ENCODE data around the gene SLC12A5. TPM values are rescaled to one million over a fixed set of nuclear protein-coding genes. Genes with fewer than 3 reads are reported as not detected.
"Not testable (repeated sequence)": the region's sequence is repeated elsewhere in the genome, so short reads cannot be mapped to it uniquely, and the experiment has no call there.

The SLC12A5 gene
- total RNA-seq, result 8.5 and 8.8 TPM in 2 replicates
- long read RNA-seq, partial matches to known transcripts, result 0 of 1 reads
- long read RNA-seq, other reads (novel, unspliced or antisense), result 1 of 1 reads

DNA sequence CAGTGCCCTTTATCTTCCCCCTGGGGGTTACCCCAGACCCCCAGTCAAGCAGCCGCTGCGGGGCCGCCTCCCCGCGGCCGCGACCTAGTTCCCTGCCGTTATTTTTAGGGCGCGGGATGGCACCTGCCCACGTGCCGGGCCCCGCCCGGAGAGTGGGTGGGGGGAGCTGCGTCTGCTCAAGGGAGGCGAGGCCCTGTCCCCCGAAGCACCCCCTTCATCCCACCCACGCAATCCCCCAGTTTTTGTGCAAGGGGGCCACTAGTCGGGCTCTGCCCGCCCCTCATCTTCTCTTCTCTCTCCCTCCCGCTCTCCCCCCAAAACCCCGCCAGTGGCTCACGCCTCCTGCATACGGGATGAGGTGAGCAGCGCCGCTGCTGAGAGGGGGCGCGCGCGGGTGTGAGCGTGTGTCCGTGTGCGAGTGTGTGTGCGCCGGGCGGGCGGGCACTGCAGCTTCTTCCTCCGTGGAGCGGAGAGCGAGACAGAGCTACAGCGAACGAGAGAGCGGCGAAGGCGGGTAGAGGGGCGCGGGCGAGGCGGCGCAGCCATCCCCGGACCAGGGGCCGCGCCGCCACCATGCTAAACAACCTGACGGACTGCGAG lies at the start of gene SLC12A5:
TSS of gene SLC12A5 (plus strand) at position 444 of the 600 bp plus-strand sequence. CDS start at position 574, 130 bp downstream.
- no peaks in the 10 kb centered on the region for H3K36me3 Mint-ChIP-seq (ENCODE audit: insufficient read depth)
- H3K9me3 Mint-ChIP-seq (ENCODE audit: low read depth), result no peaks in the 10 kb centered on the region
- H3K4me1 Mint-ChIP-seq (ENCODE audit: low read depth), result no peaks in the 10 kb centered on the region
- H3K27me3 Mint-ChIP-seq, result peaks cover 78% of the 10 kb centered on the region
- no peak for DNase-seq (ENCODE audit: low spot score, unreplicated experiment)
- H3K27ac Mint-ChIP-seq, result no peak within 1 kb of the TSS
- TF ChIP-seq, protein P1, sequence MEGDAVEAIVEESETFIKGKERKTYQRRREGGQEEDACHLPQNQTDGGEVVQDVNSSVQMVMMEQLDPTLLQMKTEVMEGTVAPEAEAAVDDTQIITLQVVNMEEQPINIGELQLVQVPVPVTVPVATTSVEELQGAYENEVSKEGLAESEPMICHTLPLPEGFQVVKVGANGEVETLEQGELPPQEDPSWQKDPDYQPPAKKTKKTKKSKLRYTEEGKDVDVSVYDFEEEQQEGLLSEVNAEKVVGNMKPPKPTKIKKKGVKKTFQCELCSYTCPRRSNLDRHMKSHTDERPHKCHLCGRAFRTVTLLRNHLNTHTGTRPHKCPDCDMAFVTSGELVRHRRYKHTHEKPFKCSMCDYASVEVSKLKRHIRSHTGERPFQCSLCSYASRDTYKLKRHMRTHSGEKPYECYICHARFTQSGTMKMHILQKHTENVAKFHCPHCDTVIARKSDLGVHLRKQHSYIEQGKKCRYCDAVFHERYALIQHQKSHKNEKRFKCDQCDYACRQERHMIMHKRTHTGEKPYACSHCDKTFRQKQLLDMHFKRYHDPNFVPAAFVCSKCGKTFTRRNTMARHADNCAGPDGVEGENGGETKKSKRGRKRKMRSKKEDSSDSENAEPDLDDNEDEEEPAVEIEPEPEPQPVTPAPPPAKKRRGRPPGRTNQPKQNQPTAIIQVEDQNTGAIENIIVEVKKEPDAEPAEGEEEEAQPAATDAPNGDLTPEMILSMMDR (IDR thresholded peaks at IDR 0.05; ENCODE audit: unreplicated experiment), result no peak
- peak within 1 kb of the TSS; percentile 31 for H3K4me3 Mint-ChIP-seq (ENCODE audit: low read depth)

DNA sequence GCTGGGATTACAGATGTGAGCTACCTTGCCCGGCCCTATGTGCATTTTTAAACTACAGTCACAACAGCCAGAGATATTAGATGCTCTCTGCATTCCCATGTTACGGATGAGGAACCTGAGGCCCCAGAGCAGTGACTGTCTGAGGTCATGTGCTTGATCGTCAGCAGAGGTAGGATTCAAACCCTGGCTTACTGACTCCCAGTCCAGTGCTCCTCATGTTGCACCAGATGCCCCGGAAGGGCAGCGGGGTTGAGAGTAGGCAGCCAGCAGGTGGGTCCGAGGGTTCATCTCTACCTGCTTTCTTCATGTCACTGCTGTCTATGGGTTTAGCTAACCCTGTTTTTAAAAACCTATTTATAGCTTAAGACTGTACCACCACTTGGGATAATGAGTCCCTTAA lies 47.8 kb upstream of the SLC12A5 start:
- Mint-ChIP-seq H3K9me3 (ENCODE audit: low read depth) (no peaks in the 10 kb centered on the region), H3K27me3 (no peaks in the 10 kb centered on the region), H3K36me3 (ENCODE audit: insufficient read depth) (no peaks in the 10 kb centered on the region), H3K27ac (no peak overlapping the region), H3K4me1 (ENCODE audit: low read depth) (no peaks in the 10 kb centered on the region), H3K4me3 (ENCODE audit: low read depth) (no peak overlapping the region)
- TF ChIP-seq, protein P1 (IDR thresholded peaks at IDR 0.05; ENCODE audit: unreplicated experiment), result no peak
- DNase-seq (ENCODE audit: low spot score, unreplicated experiment), result no peak

DNA sequence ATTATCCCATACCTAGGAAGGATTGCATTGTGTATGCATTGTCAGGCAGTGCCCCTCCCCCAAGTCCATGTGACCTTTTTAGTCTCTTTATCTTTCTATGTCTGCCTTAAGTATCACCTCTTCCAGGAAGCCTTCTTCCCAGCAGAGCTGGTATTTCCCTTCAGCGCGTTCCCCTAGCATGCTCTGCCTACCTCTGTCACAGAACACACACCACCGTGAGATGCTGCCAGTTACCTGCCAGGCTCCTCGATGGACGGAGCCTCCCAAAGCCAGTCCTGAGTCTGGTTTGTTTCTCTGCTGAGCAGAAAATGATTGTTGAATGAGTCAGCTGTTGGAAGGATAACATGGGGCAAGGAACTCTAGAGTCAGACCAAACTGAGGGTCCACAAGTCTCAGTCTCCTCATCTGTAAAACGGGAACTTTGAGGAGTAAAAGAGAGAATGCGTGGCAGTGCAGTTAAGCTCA lies 45.7 kb upstream of the SLC12A5 start:
- Mint-ChIP-seq H3K36me3 (ENCODE audit: insufficient read depth) (no peaks in the 10 kb centered on the region), H3K4me1 (ENCODE audit: low read depth) (no peaks in the 10 kb centered on the region), H3K9me3 (ENCODE audit: low read depth) (no peaks in the 10 kb centered on the region), H3K4me3 (ENCODE audit: low read depth) (no peak overlapping the region), H3K27ac (no peak overlapping the region), H3K27me3 (peaks cover 4% of the 10 kb centered on the region)
- no peak for DNase-seq (ENCODE audit: low spot score, unreplicated experiment)
- TF ChIP-seq, protein P1 (IDR thresholded peaks at IDR 0.05; ENCODE audit: unreplicated experiment), result no peak

DNA sequence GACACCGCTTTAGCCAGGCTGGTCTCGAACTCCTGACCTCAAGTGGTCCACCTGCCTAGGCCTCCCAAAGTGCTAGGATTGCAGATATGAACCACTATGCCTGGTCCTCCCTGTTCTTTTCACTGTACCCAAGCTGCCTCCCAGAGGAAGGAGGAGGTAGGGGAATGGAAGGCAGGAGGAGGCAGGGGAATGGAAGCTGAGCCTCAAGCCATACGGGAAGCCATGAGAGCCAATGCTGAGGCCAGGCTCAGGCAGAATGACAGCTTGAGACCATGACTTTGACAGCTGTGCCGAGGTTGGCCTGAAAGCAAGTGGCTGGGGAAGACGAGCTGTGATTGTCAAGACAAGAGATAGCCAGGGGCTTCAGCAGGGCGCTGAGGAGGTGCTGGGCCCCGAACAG lies 43.4 kb upstream of the SLC12A5 start:
- TF ChIP-seq, protein P1 (IDR thresholded peaks at IDR 0.05; ENCODE audit: unreplicated experiment), result no peak
- DNase-seq (ENCODE audit: low spot score, unreplicated experiment), result no peak
- Mint-ChIP-seq H3K9me3 (ENCODE audit: low read depth) (no peaks in the 10 kb centered on the region), H3K4me1 (ENCODE audit: low read depth) (no peaks in the 10 kb centered on the region), H3K27me3 (peaks cover 4% of the 10 kb centered on the region), H3K27ac (no peak overlapping the region), H3K36me3 (ENCODE audit: insufficient read depth) (no peaks in the 10 kb centered on the region), H3K4me3 (ENCODE audit: low read depth) (no peak overlapping the region)

DNA sequence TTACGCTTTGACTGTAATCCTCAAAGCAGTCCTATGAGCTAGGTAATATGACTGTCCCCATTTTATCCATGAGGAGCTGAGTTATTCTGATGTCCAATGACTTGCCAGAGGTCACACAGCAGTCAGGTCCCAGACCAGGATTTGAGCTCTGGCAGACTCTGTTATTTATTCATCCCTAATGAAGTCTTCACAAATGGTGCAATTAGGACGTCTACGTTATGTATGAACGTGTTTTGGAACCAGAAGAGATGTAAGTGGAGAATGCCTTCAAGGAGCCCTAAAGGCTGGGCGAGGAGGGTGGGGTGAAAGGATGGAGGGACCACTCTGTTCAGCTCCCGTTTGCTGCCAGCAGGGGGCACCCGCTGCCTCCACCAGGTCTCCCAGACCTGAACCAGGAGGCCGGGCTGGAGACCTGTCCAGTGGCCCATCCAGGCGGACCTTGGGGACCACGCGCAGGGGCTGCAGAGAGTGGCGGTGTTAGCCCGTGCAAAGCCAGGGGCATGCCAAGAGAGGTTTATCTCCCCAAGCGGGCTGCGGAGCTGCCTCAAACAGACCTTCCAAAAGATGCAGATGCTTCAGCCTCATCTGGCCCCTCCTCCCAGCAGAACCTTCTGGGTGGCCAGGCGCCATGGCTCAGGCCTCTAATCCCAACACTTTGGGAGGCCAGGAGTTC lies 41.8 kb upstream of the SLC12A5 start:
- TF ChIP-seq, protein P1 (IDR thresholded peaks at IDR 0.05; ENCODE audit: unreplicated experiment), result peak; percentile 81
- H3K4me3 Mint-ChIP-seq (ENCODE audit: low read depth), result no peak overlapping the region
- H3K27me3 Mint-ChIP-seq, result peaks cover 4% of the 10 kb centered on the region
- H3K27ac Mint-ChIP-seq, result no peak overlapping the region
- H3K36me3 Mint-ChIP-seq (ENCODE audit: insufficient read depth), result no peaks in the 10 kb centered on the region
- H3K9me3 Mint-ChIP-seq (ENCODE audit: low read depth), result no peaks in the 10 kb centered on the region
- peak; percentile 68 for DNase-seq (ENCODE audit: low spot score, unreplicated experiment)
- no peaks in the 10 kb centered on the region for H3K4me1 Mint-ChIP-seq (ENCODE audit: low read depth)

DNA sequence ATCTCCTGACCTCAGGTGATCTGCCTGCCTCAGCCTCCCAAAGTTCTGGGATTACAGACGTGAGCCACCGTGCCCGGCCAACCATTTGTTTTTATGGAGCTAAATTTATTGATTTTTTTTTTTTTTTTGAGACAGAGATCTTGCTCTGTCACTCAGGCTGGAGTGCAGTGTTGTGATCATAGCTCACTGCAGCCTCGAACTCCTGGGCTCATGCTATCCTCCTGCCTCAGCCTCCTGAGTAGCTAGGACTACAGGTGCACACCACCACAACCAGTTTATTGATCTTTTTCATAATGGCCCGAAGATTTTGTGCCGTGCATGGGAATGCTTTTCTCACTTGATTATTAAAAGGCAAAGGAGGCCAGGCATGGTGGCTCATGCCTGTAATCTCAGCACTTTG lies 40.2 kb upstream of the SLC12A5 start:
- DNase-seq (ENCODE audit: low spot score, unreplicated experiment); H3K36me3 Mint-ChIP-seq (ENCODE audit: insufficient read depth); H3K27ac Mint-ChIP-seq; H3K4me3 Mint-ChIP-seq (ENCODE audit: low read depth); H3K9me3 Mint-ChIP-seq (ENCODE audit: low read depth); H3K4me1 Mint-ChIP-seq (ENCODE audit: low read depth); H3K27me3 Mint-ChIP-seq: not testable (repeated sequence)
